ENCODE data around the gene ADI1.
"Not testable (repeated sequence)": the region's sequence is repeated elsewhere in the genome, so short reads cannot be mapped to it uniquely, and the experiment has no call there.

The ADI1 gene

DNA sequence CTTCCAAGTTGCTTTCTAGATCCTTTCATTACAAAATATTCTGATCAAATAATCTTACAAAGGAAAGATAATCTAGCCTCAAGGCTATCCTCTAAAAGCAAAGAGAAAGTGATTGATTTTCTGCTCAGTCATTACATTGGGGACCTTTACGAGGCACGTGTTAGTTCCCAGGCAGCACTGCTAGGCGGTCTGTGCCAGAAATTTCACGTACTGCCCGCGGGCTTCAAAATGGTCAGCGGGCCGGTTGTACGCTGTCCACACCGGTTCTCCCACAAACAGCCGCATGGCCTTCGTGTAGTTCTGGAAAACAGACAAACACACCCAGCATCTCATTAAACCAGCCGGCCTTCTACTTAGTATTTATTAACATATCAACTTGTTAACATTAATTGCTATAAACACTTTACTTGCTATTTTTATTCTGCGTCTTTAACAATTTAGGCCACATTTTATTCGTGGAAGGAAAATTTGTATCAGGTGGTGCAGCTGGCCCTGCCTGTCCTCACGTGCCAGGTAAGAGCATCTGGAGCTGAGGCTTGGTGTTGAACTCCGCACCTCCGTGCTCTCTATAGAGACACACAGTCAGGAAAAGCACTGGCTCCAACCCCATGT lies 20.4 kb downstream of the ADI1 start:
- no peak overlapping the region for H3K4me2 ChIP-seq
- H3K4me1 ChIP-seq = no peaks in the 10 kb centered on the region
- no peak for TF ChIP-seq Cebpa-rat (IDR thresholded peaks at IDR 0.05)
- H3K9me3 ChIP-seq = no peaks in the 10 kb centered on the region
- H3K9ac ChIP-seq = no peak overlapping the region
- peaks cover 77% of the 10 kb centered on the region for H3K36me3 ChIP-seq
- H3K27ac ChIP-seq = no peak overlapping the region
- H3K4me3 ChIP-seq = no peak overlapping the region
- no peaks in the 10 kb centered on the region for H3K27me3 ChIP-seq
- H4K20me1 ChIP-seq = no peaks in the 10 kb centered on the region

DNA sequence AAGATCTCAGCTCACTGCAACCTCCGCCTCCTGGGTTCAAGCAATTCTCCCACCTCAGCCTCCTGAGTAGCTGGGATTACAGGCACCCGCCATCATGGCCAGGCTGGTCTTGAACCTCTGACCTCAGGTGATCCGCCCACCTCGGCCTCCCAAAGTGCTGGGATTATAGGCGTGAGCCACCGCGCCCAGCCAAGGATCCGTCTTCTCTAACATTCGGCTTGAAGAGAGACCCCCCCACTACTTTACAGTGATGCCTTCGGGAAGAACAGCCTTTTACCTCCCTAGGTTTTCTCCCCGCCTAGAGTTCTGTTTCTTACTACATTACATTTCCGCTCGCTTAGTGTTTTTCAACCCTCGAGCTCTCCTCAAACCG lies 22.6 kb downstream of the ADI1 start:
- not testable (repeated sequence) for H3K4me3 ChIP-seq, H3K4me1 ChIP-seq, H3K27ac ChIP-seq, H3K27me3 ChIP-seq, H3K9ac ChIP-seq, H3K9me3 ChIP-seq, H3K4me2 ChIP-seq, H4K20me1 ChIP-seq
- peaks cover 64% of the 10 kb centered on the region for H3K36me3 ChIP-seq

DNA sequence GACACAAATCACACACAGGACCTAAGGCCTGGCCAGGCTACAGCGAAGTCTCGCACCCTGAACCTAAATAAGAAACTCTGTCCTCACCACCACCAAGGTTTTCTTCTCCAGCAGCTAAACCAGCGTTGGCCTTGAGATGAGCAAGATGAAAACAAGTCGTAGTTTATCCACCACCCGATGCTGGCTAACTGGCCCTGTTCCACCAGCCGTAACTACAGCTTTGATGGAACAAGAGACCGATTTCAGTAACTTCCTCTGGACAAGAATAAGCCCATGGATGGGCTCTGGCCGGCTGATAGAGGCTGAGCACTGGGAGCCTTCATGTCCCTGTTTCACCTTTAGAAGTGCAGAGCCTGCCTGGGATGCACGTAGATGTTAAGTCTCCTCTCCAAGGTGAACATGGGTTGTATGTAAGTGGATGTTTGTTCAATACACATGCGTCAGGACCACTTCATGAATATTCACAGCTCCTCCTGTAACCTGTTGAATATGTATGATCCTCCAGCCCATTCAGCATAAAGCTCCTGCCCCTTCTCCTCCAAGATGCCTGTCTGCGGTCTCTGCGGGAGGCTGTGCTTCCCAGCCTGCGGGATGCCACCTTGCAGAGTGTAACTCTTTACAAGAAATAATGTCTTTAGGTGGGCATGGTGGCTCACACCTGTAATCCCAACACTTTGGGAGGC lies 24.2 kb downstream of the ADI1 start:
- H3K27ac ChIP-seq = no peak overlapping the region
- TF ChIP-seq Cebpa-rat (IDR thresholded peaks at IDR 0.05) = no peak
- H4K20me1 ChIP-seq = no peaks in the 10 kb centered on the region
- H3K9me3 ChIP-seq = no peaks in the 10 kb centered on the region
- peaks cover 22% of the 10 kb centered on the region for H3K4me1 ChIP-seq
- peaks cover 48% of the 10 kb centered on the region for H3K36me3 ChIP-seq
- H3K4me2 ChIP-seq = no peak overlapping the region
- H3K27me3 ChIP-seq = no peaks in the 10 kb centered on the region
- H3K4me3 ChIP-seq = no peak overlapping the region
- no peak overlapping the region for H3K9ac ChIP-seq

DNA sequence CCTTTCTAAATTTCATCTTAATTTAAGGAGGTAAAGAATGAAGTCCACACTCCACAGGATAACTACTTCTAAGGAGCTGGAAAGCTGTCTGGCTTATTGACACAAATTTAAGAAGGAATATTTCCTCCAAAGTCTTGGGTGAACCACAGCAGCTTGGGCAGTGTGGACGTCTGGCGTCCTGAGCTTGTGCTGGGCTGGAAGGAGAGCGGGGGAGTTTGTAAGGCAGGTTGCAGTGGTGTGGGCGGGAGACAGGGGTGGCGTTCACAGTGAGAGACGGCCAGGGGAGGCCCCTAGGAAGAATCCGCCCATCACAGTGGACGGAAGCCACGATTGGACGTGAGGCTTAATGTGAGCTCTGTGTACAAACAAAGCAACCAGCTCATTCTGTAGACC lies 25.7 kb downstream of the ADI1 start:
- no peak overlapping the region for H3K4me2 ChIP-seq

DNA sequence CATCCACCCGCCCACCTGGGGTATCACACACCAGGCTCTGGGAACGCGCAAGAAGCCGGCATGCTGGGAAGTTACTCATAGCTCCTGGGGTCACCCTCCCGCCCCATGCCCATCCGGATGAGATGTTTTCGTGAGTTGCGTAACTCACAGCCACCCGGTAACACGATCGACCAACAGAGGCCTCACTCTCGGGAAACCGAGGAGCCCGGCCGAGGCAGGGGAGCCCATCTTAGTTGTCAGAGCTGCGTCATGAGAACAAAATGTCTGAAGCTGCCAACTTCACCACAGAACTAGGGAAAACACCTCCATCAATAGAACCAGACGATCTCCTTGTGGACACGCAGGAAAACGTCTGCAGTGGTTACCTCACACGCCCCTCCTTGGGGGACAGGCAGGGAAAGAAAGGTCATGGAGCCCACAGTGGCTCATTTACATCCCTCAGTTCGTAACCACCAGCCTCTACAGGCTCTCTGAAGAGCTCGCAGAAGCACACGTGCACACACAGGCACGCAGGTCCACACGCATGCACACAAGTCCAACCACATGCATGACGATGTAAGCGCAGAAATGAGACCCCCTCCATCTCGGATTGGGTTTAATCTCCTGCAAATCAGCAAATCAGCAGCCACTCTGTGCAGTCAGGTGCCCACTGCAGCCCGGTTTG lies 26.2 kb downstream of the ADI1 start:
- Histone ChIP-seq H3K4me3 (no peak overlapping the region), H4K20me1 (no peaks in the 10 kb centered on the region), H3K4me2 (no peak overlapping the region), H3K36me3 (peaks cover 29% of the 10 kb centered on the region), H3K9me3 (no peaks in the 10 kb centered on the region), H3K9ac (no peak overlapping the region), H3K27me3 (no peaks in the 10 kb centered on the region), H3K4me1 (peaks cover 43% of the 10 kb centered on the region), H3K27ac (no peak overlapping the region)
- TF ChIP-seq Cebpa-rat (IDR thresholded peaks at IDR 0.05) = 0 out of 2 replicates have a peak, but pooled peaks have one; percentile 46

More for the DNA sequence above, 25.7 kb downstream of the ADI1 start:
- H3K9me3 ChIP-seq = no peaks in the 10 kb centered on the region
- peaks cover 37% of the 10 kb centered on the region for H3K4me1 ChIP-seq
- no peak for TF ChIP-seq Cebpa-rat (IDR thresholded peaks at IDR 0.05)
- no peaks in the 10 kb centered on the region for H3K27me3 ChIP-seq
- no peak overlapping the region for H3K4me3 ChIP-seq
- H4K20me1 ChIP-seq = no peaks in the 10 kb centered on the region
- H3K36me3 ChIP-seq = peaks cover 33% of the 10 kb centered on the region
- no peak overlapping the region for H3K27ac ChIP-seq
- no peak overlapping the region for H3K9ac ChIP-seq

DNA sequence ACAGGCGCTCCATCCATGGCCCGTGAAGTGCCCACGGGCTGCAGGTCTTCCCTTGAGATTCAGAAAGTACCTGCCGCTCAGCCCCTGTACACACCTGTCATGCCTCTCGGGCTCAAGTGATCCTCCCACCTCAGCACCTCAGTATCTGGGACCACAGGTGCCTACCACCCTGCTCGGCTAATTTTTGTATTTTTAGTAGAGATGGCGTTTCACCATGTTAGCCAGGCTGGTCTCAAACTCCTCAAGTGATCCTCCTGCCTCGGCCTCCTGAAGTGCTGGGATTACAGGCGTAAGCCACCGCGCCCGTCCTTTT lies 26.9 kb downstream of the ADI1 start:
- H3K4me2 ChIP-seq, H3K4me3 ChIP-seq, H3K9me3 ChIP-seq, H3K27ac ChIP-seq, H3K9ac ChIP-seq, H3K27me3 ChIP-seq, H4K20me1 ChIP-seq: not testable (repeated sequence)
- Histone ChIP-seq H3K4me1 (peaks cover 49% of the 10 kb centered on the region), H3K36me3 (peaks cover 24% of the 10 kb centered on the region)

DNA sequence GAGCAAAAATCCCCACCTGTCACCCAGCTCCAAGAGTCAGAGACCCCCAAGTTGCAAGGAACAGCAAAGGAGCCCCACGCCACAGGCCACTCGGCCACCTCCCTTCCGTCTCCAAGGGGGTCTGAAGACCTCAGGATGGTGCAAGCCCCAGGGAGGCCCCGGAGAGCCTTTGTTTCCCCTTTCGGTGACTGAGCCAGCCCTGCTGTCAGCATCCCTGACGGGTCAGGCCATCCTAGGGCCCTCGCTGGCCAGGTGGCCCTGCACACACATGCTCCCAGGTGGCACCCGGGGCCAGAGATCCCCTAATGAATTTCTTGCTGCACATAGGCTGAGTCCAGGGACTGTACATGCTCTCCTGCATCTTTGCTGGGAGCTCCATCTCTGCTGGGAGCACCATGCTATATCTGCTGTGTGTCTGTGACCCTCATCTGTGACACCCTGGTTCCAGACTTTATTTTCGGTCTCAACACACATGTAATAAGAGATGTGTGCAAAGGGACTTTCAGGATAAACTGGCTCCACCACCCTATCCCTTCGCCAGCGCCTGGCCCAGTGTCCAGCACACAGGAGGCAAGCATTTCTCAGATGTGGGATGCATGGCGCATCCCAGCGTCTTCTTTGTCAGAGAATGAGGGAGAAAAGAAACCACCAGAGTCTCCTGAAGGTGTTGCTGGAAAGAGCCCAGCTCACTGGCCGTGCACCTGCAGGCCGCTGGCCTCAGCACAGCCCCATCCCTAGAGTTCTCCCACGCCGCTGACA lies 27.4 kb downstream of the ADI1 start:
- TF ChIP-seq Cebpa-rat (IDR thresholded peaks at IDR 0.05) = no peak
- Histone ChIP-seq H3K36me3 (peaks cover 18% of the 10 kb centered on the region), H3K9ac (no peak overlapping the region), H4K20me1 (no peaks in the 10 kb centered on the region), H3K4me2 (peak overlapping the region; percentile 86), H3K4me3 (no peak overlapping the region), H3K4me1 (peaks cover 55% of the 10 kb centered on the region), H3K27me3 (no peaks in the 10 kb centered on the region), H3K27ac (no peak overlapping the region), H3K9me3 (no peaks in the 10 kb centered on the region)

DNA sequence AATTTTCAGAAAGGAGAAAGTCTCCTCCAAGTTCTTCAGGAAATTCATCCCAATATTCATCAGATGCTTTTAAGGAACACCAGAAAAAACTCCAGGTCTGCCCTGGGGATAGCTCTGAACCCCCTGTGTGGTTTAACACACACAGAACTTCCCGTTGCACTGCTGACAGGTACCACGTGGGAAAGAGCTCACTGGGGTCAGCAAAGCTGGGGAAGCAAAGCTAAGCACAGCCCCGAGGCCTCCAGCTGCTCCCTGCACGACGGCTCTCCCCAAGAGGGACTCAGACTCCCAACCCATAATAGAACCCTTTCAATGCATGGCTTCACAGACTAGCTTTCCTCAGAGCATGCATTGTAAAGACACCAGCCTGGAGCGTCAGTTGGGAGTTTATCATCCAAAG lies 28.0 kb downstream of the ADI1 start:
- Histone ChIP-seq H3K4me3 (no peak overlapping the region), H3K27me3 (no peaks in the 10 kb centered on the region), H3K9ac (no peak overlapping the region), H3K4me2 (peak overlapping the region; percentile 86), H3K27ac (no peak overlapping the region), H3K4me1 (peaks cover 59% of the 10 kb centered on the region), H3K9me3 (0 out of 2 replicates have a peak, but pooled peaks cover under 1% of the 10 kb centered on the region), H3K36me3 (peaks cover 15% of the 10 kb centered on the region), H4K20me1 (no peaks in the 10 kb centered on the region)
- TF ChIP-seq Cebpa-rat (IDR thresholded peaks at IDR 0.05) = no peak

DNA sequence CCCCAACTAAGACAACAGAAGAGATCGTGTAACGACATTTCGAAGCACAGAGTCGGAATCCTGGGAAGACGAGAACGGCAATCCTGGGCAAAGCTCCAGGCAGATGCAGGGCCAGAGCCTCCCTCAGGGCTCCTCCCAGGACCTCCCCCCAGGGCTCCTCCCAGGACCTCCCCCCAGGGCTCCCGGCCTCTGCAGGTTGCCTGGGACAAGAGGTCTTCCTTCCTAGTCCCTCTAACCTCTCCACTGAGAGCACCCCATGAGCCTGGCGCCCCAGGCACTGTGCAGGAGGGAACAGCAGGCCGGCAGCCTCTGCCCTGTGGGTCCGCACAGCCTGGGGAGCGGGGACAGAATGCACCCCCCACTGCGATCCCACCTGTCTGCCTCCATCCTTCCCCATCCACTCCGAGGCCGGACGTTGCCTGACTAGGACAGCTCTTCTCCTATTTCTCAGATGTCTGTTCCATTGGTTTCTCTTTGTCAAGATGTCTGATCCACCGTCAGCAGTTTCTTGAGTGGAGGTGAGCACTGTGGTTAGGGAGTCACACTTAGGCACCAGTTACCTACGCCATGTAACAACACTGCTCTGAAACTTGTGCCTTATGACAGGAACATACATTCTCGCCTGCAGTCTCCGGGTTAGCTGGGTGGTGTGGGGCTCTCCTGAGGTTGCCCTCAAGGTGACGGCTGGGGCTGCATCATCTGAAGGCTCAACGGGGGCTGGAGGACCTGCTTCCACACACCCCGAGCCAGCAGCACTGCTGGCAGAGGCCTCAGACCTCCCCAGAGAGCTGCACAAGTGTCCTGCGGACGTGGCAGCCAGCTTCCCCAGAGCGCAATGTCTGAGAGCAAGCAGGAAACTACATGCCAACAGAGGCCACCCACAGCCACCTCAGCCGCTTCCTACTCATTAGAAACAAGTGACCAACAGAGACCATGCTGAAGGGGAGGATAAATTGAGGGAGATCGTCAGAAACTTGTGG lies 28.9 kb downstream of the ADI1 start:
- 0 out of 2 replicates have a peak, but pooled peaks cover 3% of the 10 kb centered on the region for H3K9me3 ChIP-seq
- H4K20me1 ChIP-seq = no peaks in the 10 kb centered on the region
- no peaks in the 10 kb centered on the region for H3K27me3 ChIP-seq
- TF ChIP-seq Cebpa-rat (IDR thresholded peaks at IDR 0.05) = no peak
- H3K4me2 ChIP-seq = peak overlapping the region; percentile 86
- no peak overlapping the region for H3K27ac ChIP-seq
- H3K36me3 ChIP-seq = peaks cover 15% of the 10 kb centered on the region; the same call in 1 of the 2 replicates
- peak overlapping the region; percentile 7; the same call in 1 of the 2 replicates for H3K9ac ChIP-seq
- H3K4me1 ChIP-seq = peaks cover 59% of the 10 kb centered on the region
- no peak overlapping the region for H3K4me3 ChIP-seq
